Astrocyte of the spinal cord (primary cell): ENCODE measurements around the gene DEUP1.

Experiments used
- DNase-seq: peaks from one replicate; pipeline ENCODE4 v3.0.0; 2011; ENCODE audit warnings: low read depth, low spot score
- H3K4me3 ChIP-seq: 2 replicates; pipeline ENCODE4 v1.5.1; 2011; ENCODE audit warnings: low read depth, mild to moderate bottlenecking, low read length, moderate library complexity
- CTCF ChIP-seq: IDR thresholded peaks from 2 replicates; pipeline ENCODE4 v1.5.1; 2012; ENCODE audit warnings: low read depth, mild to moderate bottlenecking, low read length, inconsistent platforms
- in situ Hi-C: cut with HindIII; loops from 2 replicates; pipeline ENCODE4 v1.10.0; 2017; ENCODE audit warnings: low sequenced_read_pairs

Gene DEUP1

GRCh38 chr11:93322207-93322606 lies 8.3 kb upstream of the DEUP1 start:
- no peak for TF ChIP-seq CTCF
- in situ Hi-C loops = no loop called here
- no peak for DNase-seq
- H3K4me3 ChIP-seq = no peak overlapping the region

- no peak overlapping the region for H3K4me3 ChIP-seq
- in situ Hi-C loops = no loop called here
- TF ChIP-seq CTCF = no peak
- DNase-seq = no peak
Observed at GRCh38 chr11:93323747-93324146, 6.8 kb upstream of the DEUP1 start.

DNA sequence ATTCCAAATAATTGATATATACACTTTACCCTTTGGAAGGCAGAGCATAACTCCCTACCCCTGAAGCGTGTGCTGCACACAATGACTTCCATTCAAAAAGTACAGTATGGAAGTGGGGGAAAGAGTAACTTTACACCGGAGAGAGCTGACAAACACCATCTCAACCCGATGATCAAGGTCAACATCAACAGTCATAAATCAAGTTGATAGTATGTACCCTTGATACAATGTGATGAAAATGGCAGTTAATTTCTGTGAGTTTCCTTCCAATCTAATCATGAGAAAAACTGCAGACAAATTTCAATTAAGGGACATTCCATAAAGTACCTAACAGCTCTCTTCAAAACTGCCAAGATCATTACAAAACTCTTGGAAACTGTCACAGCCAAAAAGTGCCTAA lies 6.0 kb upstream of the DEUP1 start:
- H3K4me3 ChIP-seq = no peak overlapping the region
- in situ Hi-C loops = no loop called here
- no peak for DNase-seq
- no peak for TF ChIP-seq CTCF

GRCh38 chr11:93326681-93327080 lies 3.9 kb upstream of the DEUP1 start:
- no peak overlapping the region for H3K4me3 ChIP-seq
- in situ Hi-C loops = no loop called here
- no peak for TF ChIP-seq CTCF
- no peak for DNase-seq

- peak; percentile 10 for DNase-seq
- in situ Hi-C loops = no loop called here
- no peak for TF ChIP-seq CTCF
- peak overlapping the region; percentile 34 for H3K4me3 ChIP-seq
Observed at GRCh38 chr11:93329936-93330445, 551 bp upstream of the DEUP1 start.

DNA sequence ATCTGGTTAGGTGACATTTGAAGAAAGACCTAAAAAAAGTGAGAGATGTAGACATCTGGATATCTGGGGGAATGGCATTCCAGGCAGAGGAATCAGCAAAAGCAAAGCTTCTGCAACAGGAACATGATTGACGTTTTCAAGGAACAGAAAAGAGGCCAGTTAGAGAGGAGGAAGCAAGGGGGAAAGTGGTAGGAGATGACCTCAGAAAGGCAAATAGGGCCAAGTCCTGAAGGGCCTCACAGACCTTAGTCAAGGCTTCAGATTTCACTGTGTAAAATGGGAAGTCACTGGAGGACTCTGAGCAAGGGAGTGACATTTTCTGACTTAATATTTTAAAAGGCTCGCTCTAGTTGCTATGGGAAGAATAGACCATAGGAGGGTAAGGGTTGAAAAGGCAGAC lies 9.7 kb downstream of the DEUP1 start:
- no peak for DNase-seq
- TF ChIP-seq CTCF = no peak
- in situ Hi-C loops = no loop called here
- H3K4me3 ChIP-seq = no peak overlapping the region

GRCh38 chr11:93344855-93345333 lies 14.4 kb downstream of the DEUP1 start:
- H3K4me3 ChIP-seq = no peak overlapping the region
- in situ Hi-C loops = no loop called here
- TF ChIP-seq CTCF = no peak
- no peak for DNase-seq
